Measurements from ENCODE around the gene BANF2. TPM values are rescaled to one million over a fixed set of nuclear protein-coding genes. Genes with fewer than 3 reads are reported as not detected.
A peak's percentile ranks its signal among the peaks of the same experiment; 100 is the strongest.

The BANF2 gene
- total and polyA plus RNA-seq, 2 of the 13 experiments (the other 11 are each of a cell fraction or from before 2014, with no cell fraction given): 0.35 TPM; not detected in 1

DNA sequence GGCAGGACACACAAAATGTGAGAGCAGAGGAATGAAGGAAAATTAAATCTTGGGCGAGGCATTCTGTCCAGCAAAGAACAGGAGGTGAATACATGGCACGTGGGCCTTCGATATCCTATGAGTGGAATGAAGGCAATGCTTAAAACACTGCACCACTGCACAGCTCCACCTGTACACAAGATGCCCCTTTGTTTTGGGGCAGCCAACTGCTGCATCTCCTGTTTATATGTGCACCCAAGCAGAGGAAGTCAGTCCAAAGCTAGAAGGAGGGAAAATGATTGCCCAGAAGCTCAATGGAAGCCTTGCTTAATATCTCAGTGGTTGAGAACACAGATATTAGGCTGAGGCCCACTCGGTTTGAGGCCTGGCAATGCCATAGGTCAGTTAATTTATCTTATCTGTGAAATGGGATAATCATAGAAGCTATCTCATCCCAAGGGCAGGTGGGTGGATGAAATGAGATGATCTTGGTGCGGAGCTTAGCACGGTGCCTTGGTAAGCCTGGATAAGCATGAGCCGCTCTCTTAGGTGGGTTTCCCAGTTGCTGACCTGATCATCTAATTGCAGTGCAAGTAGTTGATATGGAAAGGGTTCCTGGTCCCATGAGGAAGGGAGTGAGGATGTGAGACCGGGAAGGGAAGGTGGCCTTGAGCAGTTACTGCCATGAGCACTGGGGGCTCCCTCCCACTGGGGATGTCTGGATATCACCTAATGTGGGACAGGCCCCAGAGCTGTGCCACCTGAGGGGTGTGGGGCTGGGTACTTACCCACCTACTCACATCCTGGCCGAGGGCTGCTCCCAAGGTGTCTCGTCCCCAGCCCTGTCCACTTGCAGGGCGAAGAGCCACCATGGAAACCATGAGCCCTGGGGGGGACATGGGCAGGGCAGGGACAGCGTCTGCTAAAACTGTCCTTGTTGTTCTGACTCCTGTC, 9.9 kb downstream of the BANF2 start (continued):
- TF ChIP-seq RXRB (CRISPR knock-in tag; IDR thresholded peaks at IDR 0.05; ENCODE audit: borderline replicate concordance) (no peak), ZNF230 (CRISPR knock-in tag; IDR thresholded peaks at IDR 0.05) (no peak), ZNF678 (CRISPR knock-in tag; IDR thresholded peaks at IDR 0.05) (no peak), ZNF543 (CRISPR knock-in tag; IDR thresholded peaks at IDR 0.05) (no peak), ZNF383 (CRISPR knock-in tag; IDR thresholded peaks at IDR 0.05; ENCODE audit: borderline replicate concordance) (no peak; the same call in 1 of the 2 replicates), ZBTB20 (CRISPR knock-in tag; IDR thresholded peaks at IDR 0.05; ENCODE audit: borderline replicate concordance, low read depth) (0 out of 2 replicates have a peak, but pooled peaks have one; percentile 9), STAG1 (CRISPR knock-in tag; IDR thresholded peaks at IDR 0.05) (0 out of 2 replicates have a peak, but pooled peaks have one; percentile 13), SOX6 (IDR thresholded peaks at IDR 0.05) (no peak), SOX6 (CRISPR knock-in tag; IDR thresholded peaks at IDR 0.05) (no peak), ZNF768 (CRISPR knock-in tag; IDR thresholded peaks at IDR 0.05) (peak; percentile 47; the same call in 1 of the 2 replicates), ZZZ3 (CRISPR knock-in tag; IDR thresholded peaks at IDR 0.05; ENCODE audit: borderline replicate concordance) (0 out of 2 replicates have a peak, but pooled peaks have one; percentile 18), ETV6 (CRISPR knock-in tag; conservative IDR thresholded peaks at IDR 0.05) (no peak), HHEX (CRISPR knock-in tag; IDR thresholded peaks at IDR 0.05) (no peak), MXI1 (IDR thresholded peaks at IDR 0.05; ENCODE audit: borderline replicate concordance, low read depth, low read length) (no peak), DPF2 (CRISPR knock-in tag; IDR thresholded peaks at IDR 0.05; ENCODE audit: borderline replicate concordance, low read depth) (peak; percentile 39; the same call in 1 of the 2 replicates), ONECUT2 (CRISPR knock-in tag; IDR thresholded peaks at IDR 0.05) (no peak), ZNF382 (CRISPR knock-in tag; IDR thresholded peaks at IDR 0.05; ENCODE audit: borderline replicate concordance) (no peak), TAF1 (CRISPR knock-in tag; IDR thresholded peaks at IDR 0.05) (0 out of 2 replicates have a peak, but pooled peaks have one; percentile 12), ARHGAP35 (CRISPR knock-in tag; IDR thresholded peaks at IDR 0.05; ENCODE audit: borderline replicate concordance) (peak; percentile 60; the same call in 1 of the 2 replicates), KDM5B (CRISPR knock-in tag; IDR thresholded peaks at IDR 0.05; ENCODE audit: borderline replicate concordance) (0 out of 2 replicates have a peak, but pooled peaks have one; percentile 4), SRSF4 (IDR thresholded peaks at IDR 0.05; ENCODE audit: low read depth, low read length, poor library complexity, severe bottlenecking) (no peak), ZNF138 (CRISPR knock-in tag; IDR thresholded peaks at IDR 0.05; ENCODE audit: low read depth) (peak; percentile 44; the same call in 1 of the 2 replicates)
- TF ChIP-seq, protein P1, sequence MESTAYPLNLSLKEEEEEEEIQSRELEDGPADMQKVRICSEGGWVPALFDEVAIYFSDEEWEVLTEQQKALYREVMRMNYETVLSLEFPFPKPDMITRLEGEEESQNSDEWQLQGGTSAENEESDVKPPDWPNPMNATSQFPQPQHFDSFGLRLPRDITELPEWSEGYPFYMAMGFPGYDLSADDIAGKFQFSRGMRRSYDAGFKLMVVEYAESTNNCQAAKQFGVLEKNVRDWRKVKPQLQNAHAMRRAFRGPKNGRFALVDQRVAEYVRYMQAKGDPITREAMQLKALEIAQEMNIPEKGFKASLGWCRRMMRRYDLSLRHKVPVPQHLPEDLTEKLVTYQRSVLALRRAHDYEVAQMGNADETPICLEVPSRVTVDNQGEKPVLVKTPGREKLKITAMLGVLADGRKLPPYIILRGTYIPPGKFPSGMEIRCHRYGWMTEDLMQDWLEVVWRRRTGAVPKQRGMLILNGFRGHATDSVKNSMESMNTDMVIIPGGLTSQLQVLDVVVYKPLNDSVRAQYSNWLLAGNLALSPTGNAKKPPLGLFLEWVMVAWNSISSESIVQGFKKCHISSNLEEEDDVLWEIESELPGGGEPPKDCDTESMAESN (CRISPR knock-in tag; conservative IDR thresholded peaks at IDR 0.05): 0 out of 2 replicates have a peak, but pooled peaks have one; percentile 8
- TF ChIP-seq, protein P2, sequence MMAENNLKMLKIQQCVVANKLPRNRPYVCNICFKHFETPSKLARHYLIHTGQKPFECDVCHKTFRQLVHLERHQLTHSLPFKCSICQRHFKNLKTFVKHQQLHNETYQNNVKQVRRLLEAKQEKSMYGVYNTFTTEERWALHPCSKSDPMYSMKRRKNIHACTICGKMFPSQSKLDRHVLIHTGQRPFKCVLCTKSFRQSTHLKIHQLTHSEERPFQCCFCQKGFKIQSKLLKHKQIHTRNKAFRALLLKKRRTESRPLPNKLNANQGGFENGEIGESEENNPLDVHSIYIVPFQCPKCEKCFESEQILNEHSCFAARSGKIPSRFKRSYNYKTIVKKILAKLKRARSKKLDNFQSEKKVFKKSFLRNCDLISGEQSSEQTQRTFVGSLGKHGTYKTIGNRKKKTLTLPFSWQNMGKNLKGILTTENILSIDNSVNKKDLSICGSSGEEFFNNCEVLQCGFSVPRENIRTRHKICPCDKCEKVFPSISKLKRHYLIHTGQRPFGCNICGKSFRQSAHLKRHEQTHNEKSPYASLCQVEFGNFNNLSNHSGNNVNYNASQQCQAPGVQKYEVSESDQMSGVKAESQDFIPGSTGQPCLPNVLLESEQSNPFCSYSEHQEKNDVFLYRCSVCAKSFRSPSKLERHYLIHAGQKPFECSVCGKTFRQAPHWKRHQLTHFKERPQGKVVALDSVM (CRISPR knock-in tag; IDR thresholded peaks at IDR 0.05): no peak
- TF ChIP-seq, protein P3, sequence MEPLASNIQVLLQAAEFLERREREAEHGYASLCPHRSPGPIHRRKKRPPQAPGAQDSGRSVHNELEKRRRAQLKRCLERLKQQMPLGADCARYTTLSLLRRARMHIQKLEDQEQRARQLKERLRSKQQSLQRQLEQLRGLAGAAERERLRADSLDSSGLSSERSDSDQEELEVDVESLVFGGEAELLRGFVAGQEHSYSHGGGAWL (CRISPR knock-in tag; IDR thresholded peaks at IDR 0.05): no peak

All from HepG2 (cell line).